ENCODE measurements around the gene TMC2.
A peak's percentile ranks its signal among the peaks of the same experiment; 100 is the strongest.
"Not testable (repeated sequence)": the region's sequence is repeated elsewhere in the genome, so short reads cannot be mapped to it uniquely, and the experiment has no call there.

TMC2 gene, protein sequence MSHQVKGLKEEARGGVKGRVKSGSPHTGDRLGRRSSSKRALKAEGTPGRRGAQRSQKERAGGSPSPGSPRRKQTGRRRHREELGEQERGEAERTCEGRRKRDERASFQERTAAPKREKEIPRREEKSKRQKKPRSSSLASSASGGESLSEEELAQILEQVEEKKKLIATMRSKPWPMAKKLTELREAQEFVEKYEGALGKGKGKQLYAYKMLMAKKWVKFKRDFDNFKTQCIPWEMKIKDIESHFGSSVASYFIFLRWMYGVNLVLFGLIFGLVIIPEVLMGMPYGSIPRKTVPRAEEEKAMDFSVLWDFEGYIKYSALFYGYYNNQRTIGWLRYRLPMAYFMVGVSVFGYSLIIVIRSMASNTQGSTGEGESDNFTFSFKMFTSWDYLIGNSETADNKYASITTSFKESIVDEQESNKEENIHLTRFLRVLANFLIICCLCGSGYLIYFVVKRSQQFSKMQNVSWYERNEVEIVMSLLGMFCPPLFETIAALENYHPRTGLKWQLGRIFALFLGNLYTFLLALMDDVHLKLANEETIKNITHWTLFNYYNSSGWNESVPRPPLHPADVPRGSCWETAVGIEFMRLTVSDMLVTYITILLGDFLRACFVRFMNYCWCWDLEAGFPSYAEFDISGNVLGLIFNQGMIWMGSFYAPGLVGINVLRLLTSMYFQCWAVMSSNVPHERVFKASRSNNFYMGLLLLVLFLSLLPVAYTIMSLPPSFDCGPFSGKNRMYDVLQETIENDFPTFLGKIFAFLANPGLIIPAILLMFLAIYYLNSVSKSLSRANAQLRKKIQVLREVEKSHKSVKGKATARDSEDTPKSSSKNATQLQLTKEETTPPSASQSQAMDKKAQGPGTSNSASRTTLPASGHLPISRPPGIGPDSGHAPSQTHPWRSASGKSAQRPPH

DNA sequence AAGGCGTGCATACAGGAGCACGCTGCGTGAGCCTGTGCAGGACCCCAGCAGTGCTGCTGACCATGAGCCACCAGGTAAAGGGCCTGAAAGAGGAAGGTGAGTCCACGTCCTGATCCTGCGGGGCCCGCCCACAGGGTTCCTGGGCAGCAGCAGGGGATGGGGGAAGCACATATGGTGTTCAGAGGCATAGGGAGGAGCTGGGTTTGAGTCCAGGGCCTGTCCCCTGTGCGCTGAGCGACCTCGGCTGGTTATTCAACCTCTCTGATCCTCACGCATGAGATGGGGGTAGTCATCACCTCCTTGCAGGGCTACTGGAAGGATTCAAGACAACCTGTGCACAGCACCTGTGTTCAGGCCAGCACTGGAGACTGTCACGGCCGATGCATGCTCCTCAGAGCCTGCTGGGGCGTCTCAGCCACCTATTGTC lies at the start of gene TMC2:
Gene TMC2 (plus strand): TSS at position 14 of the 427 bp plus-strand sequence. CDS start 49 bp downstream, at position 63.
- no peak for DNase-seq (ENCODE audit: low read depth, low spot score)

DNA sequence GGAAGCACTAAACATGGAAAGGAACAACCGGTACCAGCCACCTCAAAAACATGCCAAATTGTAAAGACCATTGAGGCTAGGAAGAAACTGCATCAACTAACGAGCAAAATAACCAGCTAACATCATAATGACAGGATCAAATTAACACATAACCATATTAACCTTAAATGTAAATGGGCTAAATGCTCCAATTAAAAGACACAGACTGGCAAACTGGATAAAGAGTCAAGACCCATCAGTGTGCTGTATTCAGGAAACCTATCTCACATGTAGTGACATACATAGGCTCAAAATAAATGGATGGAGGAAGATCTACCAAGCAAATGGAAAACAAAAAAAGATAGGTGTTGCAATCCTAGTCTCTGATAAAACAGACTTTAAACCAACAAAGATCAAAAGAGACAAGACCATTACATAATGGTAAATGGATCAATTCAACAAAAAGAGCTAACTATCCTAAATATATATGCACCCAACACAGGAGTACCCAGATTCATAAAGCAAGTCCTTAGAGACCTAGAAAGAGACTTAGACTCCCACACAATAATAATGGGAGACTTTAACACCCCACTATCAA lies 33.5 kb upstream of the TMC2 start:
- DNase-seq (ENCODE audit: low read depth, low spot score) = not testable (repeated sequence)

DNA sequence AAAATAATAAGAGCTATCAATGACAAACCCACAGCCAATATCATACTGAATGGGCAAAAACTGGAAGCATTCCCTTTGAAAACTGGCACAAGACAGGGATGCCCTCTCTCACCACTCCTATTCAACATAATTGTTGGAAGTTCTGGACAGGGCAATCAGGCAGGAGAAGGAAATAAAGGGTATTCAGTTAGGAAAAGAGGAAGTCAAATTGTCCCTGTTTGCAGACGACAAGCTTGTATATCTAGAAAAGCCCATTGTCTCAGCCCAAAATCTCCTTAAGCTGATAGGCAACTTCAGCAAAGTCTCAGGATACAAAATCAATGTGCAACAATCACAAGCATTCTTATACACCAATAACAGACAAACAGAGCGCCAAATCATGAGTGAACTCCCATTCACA lies 31.6 kb upstream of the TMC2 start:
- DNase-seq (ENCODE audit: low read depth, low spot score) = not testable (repeated sequence)

DNA sequence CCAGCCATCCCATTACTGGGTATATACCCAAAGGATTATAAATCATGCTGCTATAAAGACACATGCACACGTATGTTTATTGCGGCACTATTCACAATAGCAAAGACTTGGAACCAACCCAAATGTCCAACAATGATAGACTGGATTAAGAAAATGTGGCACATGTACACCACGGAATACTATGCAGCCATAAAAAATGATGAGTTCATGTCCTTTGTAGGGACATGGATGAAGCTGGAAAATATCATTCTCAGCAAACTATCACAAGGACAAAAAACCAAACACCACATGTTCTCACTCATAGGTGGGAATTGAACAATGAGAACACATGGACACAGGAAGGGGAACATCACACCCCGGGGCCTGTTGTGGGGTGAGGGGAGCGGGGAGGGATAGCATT lies 29.9 kb upstream of the TMC2 start:
- DNase-seq (ENCODE audit: low read depth, low spot score) = not testable (repeated sequence)

DNA sequence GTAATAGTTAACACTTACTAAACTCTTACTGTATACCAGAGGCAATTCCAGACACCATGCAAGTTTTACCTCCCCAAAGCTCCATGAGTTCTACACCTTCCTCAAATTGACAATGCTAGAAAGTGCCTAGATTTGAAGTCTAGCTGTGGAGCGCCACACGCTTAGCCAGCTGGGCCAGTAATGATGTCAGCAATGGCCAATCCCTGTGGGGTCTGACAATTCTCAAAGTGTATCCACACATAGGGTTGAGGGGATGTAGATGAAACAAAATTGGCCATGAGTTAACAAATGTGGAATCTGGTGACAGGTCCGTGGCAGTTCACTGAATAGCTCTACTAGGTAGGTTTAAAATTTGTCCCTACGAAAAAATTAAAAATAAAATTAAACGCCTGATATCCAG lies 28.9 kb upstream of the TMC2 start:
- DNase-seq (ENCODE audit: low read depth, low spot score) = no peak

DNA sequence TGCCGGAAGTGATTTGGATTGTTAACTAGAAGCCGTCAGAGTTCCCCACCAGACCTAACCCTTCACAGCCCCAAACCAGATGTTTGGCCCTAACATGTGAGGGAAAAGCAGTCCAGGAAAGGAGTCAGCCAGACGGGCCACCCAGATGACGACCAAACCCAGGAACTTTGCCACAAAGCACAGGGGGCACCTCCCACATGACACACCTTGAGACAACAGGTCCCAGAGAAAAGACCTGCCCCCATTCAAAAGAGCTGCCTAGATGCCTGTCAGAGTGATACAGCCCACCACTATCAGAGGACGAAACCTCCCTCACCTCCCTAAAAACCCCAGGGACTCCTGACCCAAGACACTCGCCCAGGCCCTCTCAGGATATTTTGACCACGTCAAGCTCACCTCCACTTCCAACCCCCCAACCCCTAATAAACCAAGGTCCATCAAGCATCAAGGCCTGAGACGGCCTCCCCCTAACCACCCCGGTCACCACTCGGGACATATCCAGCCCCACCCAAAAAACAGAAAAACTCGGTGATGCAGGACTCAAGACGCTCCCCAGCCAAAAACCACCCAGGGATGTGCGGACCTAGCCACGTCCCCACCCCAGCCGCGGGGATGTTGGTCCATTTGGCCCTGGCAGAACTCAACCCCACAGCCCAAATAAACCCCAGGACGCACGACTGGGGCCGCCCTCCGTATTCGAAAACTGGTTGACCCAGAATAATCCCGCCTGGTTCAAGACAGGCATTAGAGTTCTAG lies 28.3 kb upstream of the TMC2 start:
- DNase-seq (ENCODE audit: low read depth, low spot score) = no peak

DNA sequence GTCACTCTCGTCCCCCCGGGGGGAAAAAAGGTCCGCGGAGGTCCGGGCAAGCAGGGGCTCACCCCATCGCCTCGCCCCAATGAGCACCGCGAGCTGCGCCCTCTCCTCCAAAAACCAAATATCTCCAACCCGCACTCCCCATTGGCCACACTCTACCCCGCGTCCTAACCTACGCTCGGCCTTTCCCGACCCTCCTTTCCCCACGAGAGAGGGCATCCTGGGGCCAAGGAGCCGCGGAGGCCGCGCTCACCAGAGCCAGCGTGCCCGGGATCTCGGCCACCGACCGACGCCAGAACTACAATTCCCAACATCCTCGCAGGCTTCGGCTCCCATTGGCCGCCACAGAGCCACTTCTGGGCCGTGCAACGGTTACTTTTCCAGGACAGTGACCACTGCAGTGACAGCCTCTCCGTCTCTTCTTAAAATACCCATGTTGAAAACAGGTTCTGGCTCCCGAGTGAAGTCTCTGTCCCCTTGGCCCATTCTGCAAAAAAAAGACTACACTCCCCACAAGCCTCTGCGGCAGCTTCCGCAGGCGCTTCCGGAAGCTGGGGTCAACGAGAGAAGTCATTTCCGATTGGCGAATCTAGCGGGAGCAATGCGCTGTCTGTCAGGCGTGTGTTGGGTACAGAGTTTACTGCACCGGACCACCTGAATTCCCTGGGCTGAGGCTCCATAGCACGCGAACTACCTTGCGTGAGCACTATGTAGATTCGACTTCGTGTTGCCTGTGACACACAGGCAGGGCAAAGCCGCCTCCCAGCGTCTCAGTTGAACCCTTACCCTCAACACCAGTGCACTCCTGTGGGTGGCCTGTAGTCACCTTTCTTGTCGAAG lies 27.5 kb upstream of the TMC2 start, which contains the start of gene ZNF343:
Gene ZNF343 (minus strand): TSS at position 285 of the 837 bp plus-strand sequence. CDS start 15,020 bp downstream, outside the sequence.
- peak; percentile 51 for DNase-seq (ENCODE audit: low read depth, low spot score)

DNA sequence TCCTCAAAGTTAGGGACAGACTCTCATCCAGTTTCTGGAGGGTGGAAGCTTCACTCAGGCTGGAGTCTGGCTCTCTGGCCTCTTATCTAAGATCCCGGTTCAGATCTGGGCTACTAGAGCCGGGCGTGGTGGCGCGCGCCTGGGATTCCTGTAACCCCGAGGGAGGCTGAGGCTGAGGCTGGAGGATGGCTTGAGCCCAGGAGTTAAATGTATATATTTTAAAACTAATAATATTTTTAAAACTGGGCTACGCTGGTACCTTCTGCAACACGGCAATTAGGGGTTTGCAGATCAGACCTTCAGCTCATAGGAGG lies 26.9 kb upstream of the TMC2 start:
- DNase-seq (ENCODE audit: low read depth, low spot score) = no peak

DNA sequence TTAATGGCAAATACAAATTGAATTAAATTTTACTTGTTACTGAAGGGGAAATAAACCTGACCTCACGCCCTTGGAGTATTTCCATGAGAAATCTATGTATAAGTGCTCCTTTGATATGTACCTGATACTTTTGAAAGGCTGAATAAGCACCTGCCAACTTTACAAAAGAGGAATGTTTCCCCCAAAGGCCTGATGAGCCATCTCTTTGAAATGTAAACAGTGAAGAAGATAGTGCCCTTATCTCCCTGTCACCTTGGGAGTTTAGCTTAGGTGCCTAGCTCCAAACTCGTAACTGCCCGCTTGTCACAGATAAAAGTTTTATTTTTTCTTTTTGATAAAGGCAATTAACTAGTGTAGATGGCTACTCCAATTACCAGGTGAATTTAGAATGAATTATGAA lies 26.6 kb upstream of the TMC2 start:
- no peak for DNase-seq (ENCODE audit: low read depth, low spot score)

DNA sequence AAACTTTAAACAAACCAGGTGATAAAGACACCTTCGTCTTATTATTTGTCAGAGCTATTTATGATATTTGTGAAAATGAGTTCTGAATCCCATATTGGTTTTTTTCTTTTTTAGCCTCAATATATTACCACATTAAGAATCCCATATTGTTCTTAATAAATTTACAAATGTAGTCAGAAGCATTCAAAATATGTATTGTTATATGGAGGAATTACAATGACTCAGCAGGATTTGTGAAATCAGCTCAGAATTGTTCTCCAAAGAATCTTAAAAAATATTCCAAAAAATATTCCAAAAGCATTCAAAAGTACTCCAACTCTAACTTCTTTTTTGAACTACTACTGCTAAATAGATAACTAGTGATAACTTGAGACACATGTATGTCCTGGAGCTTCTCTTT lies 21.2 kb upstream of the TMC2 start:
- DNase-seq (ENCODE audit: low read depth, low spot score) = no peak

DNA sequence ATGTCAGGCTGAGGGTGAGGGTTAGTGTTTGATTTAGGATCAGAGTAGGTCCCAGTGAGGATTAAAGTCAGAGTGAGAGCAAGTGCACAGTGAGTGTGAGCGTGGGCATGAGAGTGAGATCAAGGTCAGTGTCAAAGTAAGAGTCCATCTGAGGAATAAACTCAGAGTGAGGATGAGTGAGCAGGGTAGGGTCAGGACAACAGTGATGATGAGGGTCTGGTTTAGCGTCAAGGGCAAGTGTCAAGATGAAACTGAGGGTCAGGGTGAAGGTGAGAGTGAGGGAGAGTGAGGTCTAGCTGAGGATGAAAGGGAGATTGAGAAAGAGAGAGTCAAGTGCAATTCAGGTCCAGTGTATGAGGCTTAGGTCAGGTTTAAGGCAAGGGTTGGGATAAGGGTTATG lies 20.0 kb upstream of the TMC2 start:
- no peak for DNase-seq (ENCODE audit: low read depth, low spot score)

DNA sequence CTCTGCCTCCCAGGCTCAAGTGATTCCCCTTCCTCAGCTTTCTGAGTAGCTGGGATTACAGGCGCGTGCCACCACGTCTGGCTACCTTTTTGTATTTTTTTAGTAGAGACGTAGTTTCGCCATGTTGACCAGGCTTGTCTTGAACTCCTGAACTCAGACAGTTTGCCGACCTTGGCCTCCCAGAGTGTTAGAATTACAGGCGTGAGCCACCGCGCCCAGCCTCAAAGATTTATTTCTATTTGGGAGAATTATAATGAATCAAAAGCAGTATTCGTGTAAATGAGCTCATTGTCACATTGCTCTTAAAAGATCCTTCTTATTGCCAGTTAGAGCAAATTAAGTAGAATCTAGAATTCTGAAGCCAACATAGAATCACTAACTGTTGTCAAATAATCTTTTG lies 18.3 kb upstream of the TMC2 start:
- DNase-seq (ENCODE audit: low read depth, low spot score) = no peak

DNA sequence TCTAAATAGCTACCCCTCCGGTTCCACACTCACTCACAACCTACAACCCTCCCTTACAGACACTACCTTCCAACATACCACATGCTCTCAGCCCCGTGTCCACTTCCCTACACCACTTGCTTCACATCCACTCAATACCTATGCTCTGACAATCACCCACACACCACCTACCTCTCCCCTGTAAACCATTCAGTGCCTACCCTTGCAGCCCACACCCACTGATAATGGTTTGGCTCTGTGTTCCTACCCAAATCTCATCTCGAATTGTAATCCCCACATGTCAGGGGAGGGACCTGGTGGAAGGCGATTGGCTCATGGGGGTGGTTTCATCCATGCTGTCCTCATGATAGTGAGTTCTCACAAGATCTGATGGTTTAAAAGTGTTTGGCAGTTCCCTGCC lies 17.8 kb upstream of the TMC2 start:
- DNase-seq (ENCODE audit: low read depth, low spot score) = no peak

DNA sequence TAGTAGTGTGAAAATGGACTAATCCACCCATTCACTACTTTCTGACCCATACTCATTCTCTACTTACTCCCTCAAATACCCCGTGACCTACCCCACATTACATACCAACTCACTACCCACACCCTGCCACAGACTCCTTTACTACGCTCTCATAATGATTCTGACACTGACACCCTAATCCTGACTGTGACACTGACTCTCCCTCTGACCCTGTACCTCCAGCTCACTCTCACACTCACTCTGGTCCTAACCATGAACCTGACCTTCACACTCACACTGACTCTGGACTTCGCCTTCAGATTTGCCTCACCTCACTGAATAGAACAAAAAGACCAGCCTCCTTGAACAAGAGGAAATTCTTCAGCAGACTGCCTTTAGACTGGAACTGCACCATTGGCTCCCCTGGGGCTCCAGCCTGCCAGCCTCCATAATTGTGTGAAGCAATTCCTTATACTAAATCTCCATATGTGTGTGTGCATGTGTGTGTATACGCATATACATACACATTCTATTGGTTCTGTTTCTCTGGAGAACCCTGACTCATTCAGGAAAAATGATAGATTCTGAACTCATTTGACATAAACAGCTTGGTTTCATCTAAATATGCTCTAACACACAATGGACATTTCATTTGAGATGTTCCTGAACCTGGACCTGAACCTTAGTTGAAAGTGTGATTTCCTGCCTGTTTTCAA lies 17.1 kb upstream of the TMC2 start:
- DNase-seq (ENCODE audit: low read depth, low spot score) = no peak

DNA sequence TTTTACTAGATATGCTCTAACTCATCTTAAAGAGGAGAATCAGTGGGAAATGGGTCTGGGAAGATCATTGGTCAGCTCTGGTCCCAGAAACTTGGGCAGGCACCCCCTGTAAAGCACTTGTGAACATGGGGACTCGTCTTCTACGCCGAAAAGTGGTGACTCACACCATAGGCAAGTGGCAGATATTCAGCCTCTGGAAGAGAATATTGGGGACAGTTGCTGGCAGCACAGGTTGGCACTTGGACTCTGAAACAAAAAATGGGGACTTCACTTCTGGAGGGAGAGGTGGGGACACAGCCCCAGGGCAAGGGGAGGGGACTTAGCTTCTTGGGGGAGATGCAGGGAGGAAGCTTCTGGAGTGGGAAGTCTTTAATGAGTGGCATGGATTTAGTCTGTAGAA lies 15.8 kb upstream of the TMC2 start:
- DNase-seq (ENCODE audit: low read depth, low spot score) = no peak

DNA sequence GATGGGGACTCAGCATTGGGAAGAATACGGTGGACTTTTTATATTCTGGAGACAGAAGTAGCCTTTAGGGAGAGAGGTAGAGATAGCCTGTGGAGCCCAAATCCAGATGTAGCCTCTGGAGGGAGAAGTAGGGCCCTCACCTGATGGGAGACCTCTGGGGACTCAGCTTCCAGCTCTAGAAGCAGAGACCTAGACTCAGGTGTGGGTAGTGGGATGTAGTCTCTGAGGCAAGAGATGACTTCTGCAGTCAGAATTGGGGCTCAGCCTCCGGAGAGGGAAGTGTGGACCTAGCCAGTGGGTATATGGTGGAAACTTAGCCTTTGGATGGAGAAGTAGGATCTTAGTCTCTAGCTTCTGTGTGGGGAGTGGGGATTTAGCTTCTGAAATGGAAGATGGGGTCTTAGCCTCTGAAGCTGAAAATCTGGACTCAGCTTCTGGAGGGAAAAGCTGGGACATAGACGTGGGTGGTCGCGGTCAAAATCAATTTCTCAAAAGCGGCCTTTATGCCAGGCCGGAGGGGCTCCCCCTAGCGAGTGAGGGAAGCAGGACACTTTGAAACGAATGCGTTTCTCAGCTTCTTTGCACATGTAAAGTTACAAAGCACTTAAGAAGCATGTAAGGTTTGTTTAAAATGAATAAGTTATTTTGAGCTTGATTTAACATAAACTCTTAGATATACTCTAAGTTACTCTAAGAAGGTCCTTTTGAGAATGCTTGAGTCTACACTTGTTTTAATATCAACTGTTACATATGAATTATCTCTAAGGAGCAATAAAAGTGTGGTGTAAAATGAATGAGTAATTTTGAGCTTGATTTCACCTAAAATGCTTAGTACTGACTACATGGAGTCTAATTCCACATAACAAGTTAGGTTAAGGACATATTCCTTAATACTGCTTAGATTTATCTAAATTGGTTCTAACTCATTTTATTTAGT lies 14.7 kb upstream of the TMC2 start:
- DNase-seq (ENCODE audit: low read depth, low spot score) = no peak

DNA sequence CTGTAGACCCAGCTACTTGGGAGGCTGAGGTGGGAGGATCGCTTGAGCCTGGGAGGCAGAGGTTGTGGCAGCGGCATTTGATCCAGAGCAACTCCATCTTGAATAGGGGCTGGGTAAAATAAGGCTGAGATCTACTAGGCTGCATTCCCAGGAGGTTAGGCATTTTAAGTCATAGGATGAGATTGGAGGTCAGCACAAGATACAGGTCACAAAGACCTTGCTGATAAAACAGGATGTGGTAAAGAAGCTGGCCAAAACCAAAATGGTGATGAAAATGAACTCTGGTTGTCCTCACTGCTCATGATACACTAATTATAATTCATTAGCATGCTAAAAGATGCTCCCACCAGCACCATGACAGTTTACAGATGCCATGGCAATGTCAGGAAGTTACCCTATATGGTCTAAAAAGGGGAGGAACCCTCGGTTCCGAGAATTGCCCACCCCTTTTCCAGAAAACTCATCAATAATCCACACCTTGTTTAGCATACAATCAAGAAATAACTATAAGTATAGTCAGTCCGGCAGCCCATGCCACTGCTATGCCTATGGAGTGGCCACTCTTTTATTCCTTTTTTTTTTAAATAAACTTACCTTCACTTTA lies 13.4 kb upstream of the TMC2 start:
- DNase-seq (ENCODE audit: low read depth, low spot score) = not testable (repeated sequence)

DNA sequence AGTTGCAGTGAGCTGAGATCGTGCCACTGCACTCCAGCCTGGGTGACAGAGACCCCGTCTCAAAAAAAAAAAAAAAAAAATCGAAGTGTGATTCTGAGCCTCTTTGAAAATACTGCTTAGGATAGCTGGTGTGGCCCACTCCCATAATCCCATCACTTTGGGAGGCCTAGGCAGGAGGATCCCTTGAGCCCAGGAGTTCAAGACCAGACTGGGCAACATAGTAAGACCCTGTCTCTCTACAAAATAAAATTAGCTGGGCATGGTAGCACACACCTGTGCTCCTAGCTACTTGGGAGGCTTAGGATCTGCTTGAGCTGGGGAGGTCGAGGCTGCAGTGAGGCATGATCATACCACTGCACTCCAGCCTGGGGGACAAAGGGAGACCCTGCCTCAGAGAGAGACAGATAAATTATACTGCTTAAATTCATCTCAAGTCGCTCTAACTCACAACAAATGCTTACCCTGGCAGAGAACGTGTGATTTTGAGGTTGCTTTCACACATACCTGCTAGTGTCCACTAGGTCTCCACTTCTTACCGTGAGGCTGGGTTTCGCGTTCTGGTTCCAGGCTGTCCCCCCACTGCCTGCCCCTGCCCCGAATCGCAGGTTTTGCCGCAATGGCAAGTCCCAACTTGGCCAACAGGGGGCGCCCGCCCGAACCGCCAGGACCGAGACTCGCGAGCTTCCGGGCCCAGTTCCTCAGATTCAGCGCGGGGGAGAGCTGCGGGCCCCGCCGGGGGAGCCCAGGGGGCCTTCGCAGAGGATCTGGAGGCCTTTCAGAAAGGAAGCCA lies 12.3 kb upstream of the TMC2 start:
- peak; percentile 86 for DNase-seq (ENCODE audit: low read depth, low spot score)

All from activated naive CD8-positive, alpha-beta T cell treated with anti-CD3 and anti-CD28 coated beads, Interleukin-2, amount 50 U/mL, for 16 hours (primary cell).